Stimulated activated CD8-positive, alpha-beta memory T cell treated with anti-CD3 and anti-CD28 coated beads, Interleukin-12 subunit alpha, Interleukin-12 subunit beta, amount 100 ng/mL, for 1 hour (primary cell): Measurements from ENCODE around the gene APC2.
"Not testable (repeated sequence)": the region's sequence is repeated elsewhere in the genome, so short reads cannot be mapped to it uniquely, and the experiment has no call there.

ENCODE experiments used
- DNase-seq: peaks from one replicate; pipeline ENCODE4 v3.0.0-alpha.2; 2020; ENCODE audit warnings: low read depth

The APC2 gene

DNA sequence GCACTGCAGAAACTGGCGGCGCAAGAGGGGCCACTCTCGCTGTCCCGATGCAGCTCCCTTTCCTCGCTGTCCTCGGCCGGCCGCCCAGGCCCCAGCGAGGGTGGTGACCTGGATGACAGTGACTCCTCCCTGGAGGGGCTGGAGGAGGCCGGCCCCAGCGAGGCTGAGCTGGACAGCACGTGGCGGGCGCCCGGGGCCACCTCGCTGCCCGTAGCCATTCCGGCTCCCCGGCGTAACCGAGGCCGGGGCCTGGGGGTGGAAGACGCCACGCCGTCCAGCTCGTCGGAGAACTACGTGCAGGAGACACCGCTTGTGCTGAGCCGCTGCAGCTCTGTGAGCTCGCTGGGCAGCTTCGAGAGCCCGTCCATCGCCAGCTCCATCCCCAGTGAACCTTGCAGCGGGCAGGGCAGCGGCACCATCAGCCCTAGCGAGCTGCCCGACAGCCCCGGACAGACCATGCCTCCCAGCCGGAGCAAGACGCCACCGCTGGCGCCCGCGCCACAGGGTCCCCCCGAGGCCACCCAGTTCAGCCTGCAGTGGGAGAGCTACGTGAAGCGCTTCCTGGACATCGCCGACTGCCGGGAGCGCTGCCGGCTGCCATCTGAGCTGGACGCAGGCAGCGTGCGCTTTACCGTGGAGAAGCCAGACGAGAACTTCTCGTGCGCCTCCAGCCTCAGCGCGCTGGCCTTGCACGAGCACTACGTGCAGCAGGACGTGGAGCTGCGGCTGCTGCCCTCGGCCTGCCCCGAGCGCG is 16.7 kb downstream of the APC2 start:
- DNase-seq, result no peak

DNA sequence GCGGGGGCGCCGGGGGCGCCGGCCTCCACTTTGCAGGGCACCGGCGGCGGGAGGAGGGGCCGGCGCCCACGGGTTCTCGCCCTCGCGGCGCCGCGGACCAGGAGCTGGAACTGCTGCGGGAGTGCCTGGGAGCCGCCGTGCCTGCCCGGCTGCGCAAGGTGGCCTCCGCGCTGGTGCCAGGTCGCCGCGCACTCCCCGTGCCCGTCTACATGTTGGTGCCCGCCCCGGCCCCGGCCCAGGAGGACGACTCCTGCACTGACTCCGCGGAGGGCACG is 17.2 kb downstream of the APC2 start:
- DNase-seq, result no peak

DNA sequence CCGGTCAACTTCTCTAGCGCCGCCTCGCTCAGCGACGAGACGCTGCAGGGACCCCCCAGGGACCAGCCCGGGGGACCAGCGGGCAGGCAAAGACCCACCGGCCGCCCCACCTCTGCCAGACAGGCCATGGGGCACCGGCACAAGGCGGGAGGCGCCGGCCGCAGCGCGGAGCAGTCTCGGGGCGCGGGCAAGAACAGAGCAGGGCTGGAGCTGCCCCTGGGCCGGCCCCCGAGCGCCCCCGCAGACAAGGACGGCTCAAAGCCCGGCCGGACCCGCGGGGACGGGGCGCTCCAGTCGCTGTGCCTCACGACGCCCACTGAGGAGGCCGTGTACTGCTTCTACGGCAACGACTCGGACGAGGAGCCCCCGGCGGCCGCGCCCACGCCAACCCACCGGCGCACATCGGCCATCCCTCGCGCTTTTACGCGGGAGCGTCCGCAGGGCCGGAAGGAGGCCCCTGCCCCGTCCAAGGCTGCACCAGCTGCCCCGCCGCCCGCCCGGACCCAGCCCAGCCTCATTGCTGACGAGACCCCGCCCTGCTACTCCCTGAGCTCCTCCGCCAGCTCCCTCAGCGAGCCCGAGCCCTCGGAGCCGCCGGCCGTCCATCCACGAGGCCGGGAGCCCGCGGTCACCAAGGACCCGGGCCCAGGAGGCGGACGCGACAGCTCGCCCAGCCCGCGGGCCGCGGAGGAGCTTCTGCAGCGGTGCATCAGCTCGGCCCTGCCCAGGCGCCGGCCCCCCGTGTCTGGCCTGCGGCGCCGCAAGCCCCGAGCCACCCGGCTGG is 17.8 kb downstream of the APC2 start:
- no peak for DNase-seq

GRCh38 chr19:1468274-1468820 is 18.4 kb downstream of the APC2 start:
- no peak for DNase-seq

DNA sequence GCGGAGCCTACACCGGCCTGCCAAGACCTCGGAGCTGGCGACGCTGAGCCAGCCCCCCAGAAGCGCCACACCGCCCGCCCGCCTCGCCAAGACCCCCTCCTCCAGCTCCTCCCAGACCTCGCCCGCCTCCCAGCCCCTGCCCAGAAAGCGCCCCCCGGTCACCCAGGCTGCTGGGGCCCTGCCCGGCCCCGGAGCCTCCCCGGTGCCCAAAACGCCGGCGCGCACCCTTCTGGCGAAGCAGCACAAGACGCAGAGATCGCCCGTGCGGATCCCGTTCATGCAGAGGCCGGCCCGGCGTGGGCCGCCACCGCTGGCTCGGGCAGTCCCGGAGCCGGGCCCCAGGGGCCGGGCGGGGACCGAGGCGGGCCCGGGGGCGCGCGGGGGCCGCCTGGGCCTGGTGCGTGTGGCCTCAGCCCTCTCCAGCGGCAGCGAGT is 18.9 kb downstream of the APC2 start:
- DNase-seq, result no peak

GRCh38 chr19:1469255-1470054 is 19.5 kb downstream of the APC2 start:
- DNase-seq, result no peak

GRCh38 chr19:1470055-1470304 is 20.1 kb downstream of the APC2 start:
- no peak for DNase-seq

GRCh38 chr19:1470305-1471009 is 20.5 kb downstream of the APC2 start:
- peak; percentile 49 for DNase-seq

- no peak for DNase-seq
Observed at GRCh38 chr19:1471010-1471514, 21.1 kb downstream of the APC2 start.

GRCh38 chr19:1471515-1472160 is 21.7 kb downstream of the APC2 start:
- no peak for DNase-seq

GRCh38 chr19:1472231-1473084 is 22.5 kb downstream of the APC2 start:
- DNase-seq, result no peak

GRCh38 chr19:1473085-1473851 is 23.3 kb downstream of the APC2 start:
- DNase-seq, result no peak

- no peak for DNase-seq
Observed at GRCh38 chr19:1474011-1474764, 24.3 kb downstream of the APC2 start.

DNA sequence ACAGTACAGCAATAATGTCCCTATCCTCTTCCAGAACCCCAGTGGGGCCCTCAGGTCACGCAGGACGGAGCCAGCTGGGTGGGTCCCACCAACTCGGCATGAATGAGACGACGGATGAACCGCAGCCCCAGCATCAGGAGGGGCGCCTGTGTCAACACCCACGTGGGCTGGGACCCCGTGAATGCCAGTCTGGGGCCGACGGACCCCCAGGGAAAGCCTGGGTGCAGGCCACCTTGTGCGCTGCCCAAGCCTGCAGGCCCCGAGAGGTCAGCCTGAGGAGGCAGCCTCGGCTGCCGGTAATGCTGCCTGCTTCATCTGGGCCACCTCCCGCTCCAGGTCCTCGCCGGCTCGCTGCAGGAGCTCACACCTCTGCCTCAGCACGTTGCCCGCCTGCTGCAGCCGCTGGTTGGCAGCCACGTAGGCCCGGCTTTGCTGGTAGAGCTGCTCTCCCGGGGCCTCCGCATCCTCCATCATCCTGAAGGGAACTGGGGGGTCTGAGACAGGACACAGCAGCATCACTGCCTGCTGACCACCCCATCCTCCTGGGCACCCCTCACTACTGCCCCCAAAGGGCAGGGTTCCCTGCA is 24.9 kb downstream of the APC2 start:
- no peak for DNase-seq

DNA sequence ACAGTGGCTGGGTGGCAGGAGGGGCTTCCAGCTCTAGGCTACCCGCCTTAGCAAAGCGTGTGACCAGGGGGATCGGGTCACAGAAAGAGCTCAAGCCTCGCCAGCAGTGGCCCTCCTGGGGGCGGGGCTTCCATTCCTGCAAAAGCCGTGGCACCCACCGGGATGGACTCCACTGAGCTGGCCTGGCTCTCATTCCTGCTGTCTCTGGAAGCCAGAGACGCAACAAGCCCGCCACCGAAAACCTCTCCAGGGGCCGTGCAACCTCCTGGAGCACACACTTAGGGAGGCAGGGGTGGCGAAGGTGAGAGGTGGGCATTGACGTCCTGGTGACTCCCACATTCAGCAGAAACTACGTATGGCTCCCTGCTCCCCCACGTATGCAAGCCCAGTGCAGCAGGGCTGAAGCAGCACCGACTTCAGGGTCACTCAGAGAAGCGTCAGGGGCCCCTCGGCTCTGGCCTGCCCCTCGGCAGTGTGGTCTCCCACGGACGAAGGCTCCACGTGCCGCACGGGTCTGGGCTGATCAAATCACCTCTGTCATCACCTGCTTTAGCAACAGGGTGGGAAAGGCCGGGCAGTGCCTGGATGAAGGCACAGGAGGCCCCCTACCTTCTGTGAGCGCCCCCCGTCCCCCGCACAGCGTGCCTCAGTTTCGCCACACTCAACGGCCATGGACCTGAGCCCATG is 26.0 kb downstream of the APC2 start:
- DNase-seq, result no peak

DNA sequence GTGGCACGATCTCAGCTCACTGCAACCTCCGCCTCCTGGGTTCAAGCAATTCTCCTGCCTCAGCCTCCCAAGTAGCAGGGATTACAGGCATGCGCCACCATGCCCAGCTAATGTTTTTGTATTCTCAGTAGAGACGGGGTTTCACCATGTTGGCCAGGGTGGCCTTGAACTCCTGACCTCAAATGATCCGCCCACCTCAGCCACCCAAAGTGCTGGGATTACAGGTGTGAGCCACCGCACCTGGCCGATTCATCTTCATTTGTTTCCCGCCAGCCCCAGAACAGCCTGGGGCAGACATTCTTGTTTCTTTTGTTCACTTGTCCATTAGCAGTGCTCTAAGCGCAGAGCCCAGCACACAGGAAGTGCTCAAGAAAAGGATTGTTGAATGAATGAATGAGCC is 27.1 kb downstream of the APC2 start:
- not testable (repeated sequence) for DNase-seq

DNA sequence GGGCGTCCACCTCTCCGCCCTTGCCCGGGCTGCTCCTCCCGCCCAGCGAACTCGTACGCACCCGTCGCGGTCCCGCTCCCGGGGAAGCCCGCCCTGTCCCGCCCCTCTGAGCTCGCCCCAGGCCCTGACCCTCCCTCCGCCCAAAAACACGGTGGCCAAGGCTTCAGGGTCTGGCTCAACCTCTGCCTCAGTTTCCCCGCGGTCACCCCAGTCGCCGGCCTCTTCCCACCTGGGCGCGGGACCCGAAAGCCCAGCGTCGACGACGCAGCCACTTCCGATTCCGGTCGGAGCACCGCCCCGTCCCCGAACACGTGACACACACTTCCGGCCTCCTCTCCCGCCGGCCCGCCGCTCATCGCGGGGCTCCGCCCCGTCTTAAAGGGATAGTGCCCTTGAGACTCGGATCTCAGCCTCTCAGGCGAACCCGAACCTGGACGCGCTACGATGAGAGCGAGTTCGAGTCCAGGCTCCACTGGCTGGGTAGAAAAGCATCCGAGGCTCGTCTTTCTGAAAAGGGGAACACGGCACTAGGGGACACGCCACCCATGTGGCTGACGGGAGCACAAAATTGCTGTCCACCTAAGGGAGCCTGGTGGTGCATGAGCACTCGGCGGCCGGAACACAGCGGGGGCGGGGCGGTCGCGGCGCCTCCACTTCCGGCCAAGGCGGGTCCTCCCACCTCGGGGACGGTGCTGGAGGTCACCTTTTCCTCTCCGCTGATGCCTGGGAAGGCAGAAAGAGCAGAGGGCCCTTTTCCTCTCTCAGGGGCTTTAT is 29.2 kb downstream of the APC2 start, which contains the start of gene C19orf25:
Gene C19orf25 (minus strand): TSS at position 282 of the 774 bp plus-strand sequence. CDS start 312 bp downstream, outside the sequence.
- DNase-seq, result peak; percentile 85
